Measurements from ENCODE around the gene ADAM15. TPM values are rescaled to one million over a fixed set of nuclear protein-coding genes. Genes with fewer than 3 reads are reported as not detected.
A peak's percentile ranks its signal among the peaks of the same experiment; 100 is the strongest.

ADAM15 gene
- total RNA-seq, 6 experiments from 2014 or later, result 16.2 to 33.9 (median 26.4) TPM

DNA sequence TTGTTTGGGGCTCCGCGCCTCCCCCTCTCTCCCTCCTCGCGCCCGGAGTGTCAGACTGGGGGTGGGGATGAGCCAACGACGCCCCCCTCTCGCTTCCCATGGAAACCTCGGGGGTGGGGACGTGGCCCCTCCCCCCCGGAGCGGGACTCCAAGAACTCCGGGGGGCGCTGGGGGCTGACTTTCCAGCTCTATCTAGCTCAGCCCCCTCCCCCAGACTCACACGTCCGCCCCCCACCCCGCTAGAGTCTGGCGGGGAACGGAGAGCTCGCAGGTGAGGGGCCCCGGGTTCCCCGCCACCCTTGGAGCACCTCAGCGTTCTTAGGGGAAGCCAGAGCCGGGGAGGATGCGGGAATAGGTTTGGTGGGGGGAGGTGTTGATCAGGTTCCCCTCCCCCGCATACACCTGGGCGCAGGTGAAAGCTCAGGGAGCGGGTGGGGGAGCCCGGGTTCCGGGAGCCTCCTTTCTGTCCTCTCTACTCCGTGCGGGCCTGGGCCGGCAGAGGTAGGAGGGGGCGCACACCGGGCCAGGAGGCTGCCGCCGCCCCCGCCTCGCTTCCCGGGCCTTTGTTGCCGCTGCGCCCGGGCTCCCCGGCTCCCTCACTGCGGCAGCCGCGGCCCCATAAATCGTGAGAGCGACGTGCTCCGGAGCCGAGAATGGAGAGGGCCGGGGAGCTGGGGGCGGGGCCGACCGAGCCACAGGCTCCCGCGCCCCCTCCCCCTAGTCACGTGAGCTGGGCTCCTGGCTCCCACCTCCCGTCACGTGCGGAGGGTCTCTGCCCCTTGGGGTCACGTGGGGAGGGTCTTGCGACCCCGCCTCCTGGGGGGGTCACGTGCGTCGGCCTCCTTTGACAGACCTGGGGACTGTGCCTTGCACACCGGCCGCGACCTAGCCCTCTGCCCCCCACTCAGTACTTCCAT lies 29.5 kb downstream of the ADAM15 start:
- peaks cover 18 to 34% of the 10 kb centered on the region in 2 donors for H3K27me3 ChIP-seq

DNA sequence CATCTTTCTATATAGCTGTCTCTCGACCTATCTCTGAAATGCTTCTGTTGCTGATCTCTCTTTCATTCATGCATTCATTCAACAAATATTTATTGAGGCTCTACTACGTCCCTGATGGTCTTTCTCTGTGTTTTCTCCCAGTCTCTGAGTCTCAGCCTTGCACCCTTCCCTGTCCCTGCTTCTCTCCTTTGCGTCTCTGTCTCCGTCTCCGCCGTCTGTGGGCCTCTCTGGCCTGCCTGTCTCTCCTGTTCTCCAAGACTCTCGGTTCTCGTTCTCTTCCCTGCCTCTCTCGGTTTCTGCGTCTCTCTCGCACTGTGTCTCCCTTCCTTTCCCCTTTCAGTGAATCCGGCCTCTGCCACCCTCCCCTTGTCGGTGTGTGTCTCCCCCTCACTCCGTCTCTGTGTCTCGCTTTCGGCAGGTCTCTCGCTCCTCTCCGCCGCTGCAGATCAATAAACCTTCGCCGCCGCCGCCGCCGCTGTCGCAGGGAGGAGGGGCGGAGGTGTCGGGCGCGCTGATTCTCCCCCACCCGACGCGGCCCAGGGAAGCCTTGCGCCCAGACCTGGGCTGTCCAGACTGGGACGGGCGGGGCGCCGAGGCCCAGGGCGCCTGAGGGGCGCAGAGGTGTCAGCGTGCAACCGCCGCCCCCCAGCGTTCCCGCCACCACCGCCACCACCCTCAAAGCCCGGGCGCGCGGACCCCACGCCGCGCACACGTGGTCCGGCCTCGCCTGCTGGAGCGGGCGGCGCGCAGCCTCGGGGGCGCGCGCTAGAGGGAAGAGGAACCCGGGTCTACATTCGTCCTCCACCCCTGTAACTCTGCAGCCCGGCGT lies 30.6 kb downstream of the ADAM15 start:
- Histone ChIP-seq H3K9me3 (no peaks in the 10 kb centered on the region), H3K27ac (no peak overlapping the region), H3K36me3 (no peaks in the 10 kb centered on the region), H3K4me1 (peaks cover 0 to 55% (median 22%) of the 10 kb centered on the region in 4 donors), H3K27me3 (peaks cover 18 to 34% of the 10 kb centered on the region in 2 donors), H3K4me3 (no peak overlapping the region)
- no peak for ATAC-seq
- no peak for TF ChIP-seq POLR2A (IDR thresholded peaks at IDR 0.05)
- TF ChIP-seq, protein P1, sequence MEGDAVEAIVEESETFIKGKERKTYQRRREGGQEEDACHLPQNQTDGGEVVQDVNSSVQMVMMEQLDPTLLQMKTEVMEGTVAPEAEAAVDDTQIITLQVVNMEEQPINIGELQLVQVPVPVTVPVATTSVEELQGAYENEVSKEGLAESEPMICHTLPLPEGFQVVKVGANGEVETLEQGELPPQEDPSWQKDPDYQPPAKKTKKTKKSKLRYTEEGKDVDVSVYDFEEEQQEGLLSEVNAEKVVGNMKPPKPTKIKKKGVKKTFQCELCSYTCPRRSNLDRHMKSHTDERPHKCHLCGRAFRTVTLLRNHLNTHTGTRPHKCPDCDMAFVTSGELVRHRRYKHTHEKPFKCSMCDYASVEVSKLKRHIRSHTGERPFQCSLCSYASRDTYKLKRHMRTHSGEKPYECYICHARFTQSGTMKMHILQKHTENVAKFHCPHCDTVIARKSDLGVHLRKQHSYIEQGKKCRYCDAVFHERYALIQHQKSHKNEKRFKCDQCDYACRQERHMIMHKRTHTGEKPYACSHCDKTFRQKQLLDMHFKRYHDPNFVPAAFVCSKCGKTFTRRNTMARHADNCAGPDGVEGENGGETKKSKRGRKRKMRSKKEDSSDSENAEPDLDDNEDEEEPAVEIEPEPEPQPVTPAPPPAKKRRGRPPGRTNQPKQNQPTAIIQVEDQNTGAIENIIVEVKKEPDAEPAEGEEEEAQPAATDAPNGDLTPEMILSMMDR (IDR thresholded peaks at IDR 0.05), result no peak
- 2% methylated on average over 35 of the region's 68 CpGs for WGBS (ENCODE audit: insufficient coverage, low coverage, low lambda C conversion rate, missing lambda C conversion rate)
- DNase-seq, result peak in 1 of 3 donors; percentile 57
- intact Hi-C loops (cut with DNase I), result no loop called here

More for the DNA sequence above, 29.5 kb downstream of the ADAM15 start:
- ATAC-seq, result no peak
- DNase-seq, result peak in 1 of 3 donors; percentile 53
- intact Hi-C loops (cut with DNase I), result no loop called here
- 9% methylated on average over 22 of the region's 71 CpGs for WGBS (ENCODE audit: insufficient coverage, low coverage, low lambda C conversion rate, missing lambda C conversion rate)
- no peaks in the 10 kb centered on the region for H3K9me3 ChIP-seq
- H3K36me3 ChIP-seq, result no peaks in the 10 kb centered on the region
- no peak for TF ChIP-seq POLR2A (IDR thresholded peaks at IDR 0.05)
- TF ChIP-seq, protein P1 (IDR thresholded peaks at IDR 0.05), result no peak
- H3K27ac ChIP-seq, result no peak overlapping the region
- no peak overlapping the region for H3K4me3 ChIP-seq
- H3K4me1 ChIP-seq, result peaks cover 0 to 48% (median 17%) of the 10 kb centered on the region in 4 donors

DNA sequence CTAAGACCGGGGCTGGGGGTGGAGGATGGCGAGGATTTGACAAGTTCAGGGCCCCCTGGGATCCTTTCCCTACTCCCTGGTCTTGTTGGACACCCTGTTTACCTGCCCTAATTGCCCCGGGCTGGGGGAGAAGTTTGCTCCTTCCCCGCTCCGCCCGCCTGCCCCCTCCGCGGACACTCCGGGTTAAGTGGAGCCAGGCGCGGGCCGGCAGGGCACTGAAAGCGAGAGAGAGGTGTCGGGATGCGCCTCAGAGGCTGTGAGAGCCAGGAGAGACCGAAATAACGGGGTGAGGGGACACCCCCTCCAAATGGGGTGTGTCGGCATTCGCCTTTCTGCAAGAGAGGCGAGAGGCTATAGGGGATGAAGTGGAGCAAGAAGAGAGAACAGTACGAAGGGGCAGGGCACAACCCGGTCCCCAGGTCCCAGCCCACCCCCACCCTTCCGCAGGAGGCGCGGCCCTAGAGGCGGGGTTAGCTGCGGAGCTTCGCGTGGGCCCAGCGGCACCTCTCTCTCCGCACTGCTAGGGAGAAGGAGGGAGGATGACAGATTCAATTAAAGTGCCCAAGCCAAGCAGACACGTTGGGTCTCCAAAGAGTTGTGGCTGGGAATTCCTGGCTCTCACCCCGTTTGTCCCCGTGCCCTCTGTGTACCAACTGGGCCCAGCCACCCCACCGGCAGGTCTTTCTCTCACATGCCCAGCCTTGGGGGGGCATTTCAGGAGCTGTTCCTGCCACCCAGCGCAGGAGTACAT lies 31.4 kb downstream of the ADAM15 start:
- no peak for DNase-seq
- intact Hi-C loops (cut with DNase I), result no loop called here
- Histone ChIP-seq H3K4me1 (peaks cover 0 to 55% (median 22%) of the 10 kb centered on the region in 4 donors), H3K9me3 (no peaks in the 10 kb centered on the region), H3K27ac (no peak overlapping the region), H3K36me3 (no peaks in the 10 kb centered on the region), H3K4me3 (no peak overlapping the region), H3K27me3 (peaks cover 18 to 34% of the 10 kb centered on the region in 2 donors)
- no peak for TF ChIP-seq POLR2A (IDR thresholded peaks at IDR 0.05)
- TF ChIP-seq, protein P1 (IDR thresholded peaks at IDR 0.05), result no peak
- ATAC-seq, result no peak
- WGBS (ENCODE audit: insufficient coverage, low coverage, low lambda C conversion rate, missing lambda C conversion rate), result 4% methylated on average over 15 of the region's 36 CpGs

DNA sequence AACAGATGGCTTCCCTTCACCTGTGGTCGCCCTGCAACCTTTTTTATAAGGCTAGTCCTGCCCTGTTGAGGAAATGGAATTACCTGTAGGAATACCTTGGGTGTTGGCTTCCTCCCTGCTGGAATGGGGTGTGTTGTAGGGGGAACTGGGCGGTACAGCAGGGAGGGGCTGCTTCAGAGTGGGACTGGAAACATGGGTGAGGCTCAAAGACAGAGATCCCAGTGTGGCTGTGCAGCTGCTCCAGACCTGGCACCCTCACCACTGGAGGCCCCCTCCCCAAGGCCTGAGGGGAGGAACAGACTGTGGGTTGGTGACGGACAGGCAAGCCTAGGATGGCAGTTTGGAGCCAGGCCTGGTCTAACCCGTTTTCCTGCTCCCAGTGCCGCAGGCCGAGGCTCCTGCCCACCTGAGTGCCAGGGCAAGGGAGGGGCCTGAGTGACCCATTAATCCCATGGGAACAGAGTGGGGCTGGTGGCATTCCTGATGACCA lies 32.0 kb downstream of the ADAM15 start:
- Histone ChIP-seq H3K9me3 (no peaks in the 10 kb centered on the region), H3K4me3 (no peak overlapping the region), H3K4me1 (peaks cover 0 to 55% (median 22%) of the 10 kb centered on the region in 4 donors), H3K27me3 (peaks cover 18 to 34% of the 10 kb centered on the region in 2 donors), H3K27ac (no peak overlapping the region), H3K36me3 (no peaks in the 10 kb centered on the region)
- ATAC-seq (no peak), DNase-seq (peak in 1 of 3 donors; percentile 57)
- 60% methylated on average over 3 of the region's 6 CpGs for WGBS (ENCODE audit: insufficient coverage, low coverage, low lambda C conversion rate, missing lambda C conversion rate)
- TF ChIP-seq POLR2A (IDR thresholded peaks at IDR 0.05), result no peak
- TF ChIP-seq, protein P1 (IDR thresholded peaks at IDR 0.05), result no peak
- intact Hi-C loops (cut with DNase I), result no loop called here

Measured in right lobe of liver (tissue), 6 donors.